DMS114 treated with DMSO at 0.1 percent for 48 hours (cell line): ENCODE data around the gene KRT76.

Experiments used
- DNase-seq: peaks from one replicate; lab custom pipeline; 2025; ENCODE audit not compliant: unreplicated experiment; lab: John Stamatoyannopoulos, UW

The KRT76 gene

GRCh38 chr12:52813203-52813819 is 36.2 kb upstream of the KRT76 start:
- DNase-seq: no peak

GRCh38 chr12:52812749-52813148 is 35.6 kb upstream of the KRT76 start:
- no peak for DNase-seq

GRCh38 chr12:52812073-52812400 is 34.9 kb upstream of the KRT76 start:
- DNase-seq: no peak

- DNase-seq: no peak
Measured at GRCh38 chr12:52811191-52812072, 34.3 kb upstream of the KRT76 start.

GRCh38 chr12:52810554-52810953 is 33.4 kb upstream of the KRT76 start:
- DNase-seq: no peak

- no peak for DNase-seq
Measured at GRCh38 chr12:52809166-52809565, 32.0 kb upstream of the KRT76 start.

GRCh38 chr12:52808573-52809160 is 31.5 kb upstream of the KRT76 start:
- DNase-seq: no peak

- DNase-seq: no peak
Measured at GRCh38 chr12:52807544-52808470, 30.7 kb upstream of the KRT76 start.

- DNase-seq: no peak
Measured at GRCh38 chr12:52806821-52807543, 29.8 kb upstream of the KRT76 start.

- no peak for DNase-seq
Measured at GRCh38 chr12:52806169-52806811, 29.1 kb upstream of the KRT76 start.

GRCh38 chr12:52805739-52806138 is 28.6 kb upstream of the KRT76 start:
- no peak for DNase-seq

GRCh38 chr12:52805000-52805399 is 27.9 kb upstream of the KRT76 start:
- no peak for DNase-seq

GRCh38 chr12:52802442-52802841 is 25.3 kb upstream of the KRT76 start:
- no peak for DNase-seq

- DNase-seq: no peak
Measured at GRCh38 chr12:52801773-52802172, 24.6 kb upstream of the KRT76 start.

- DNase-seq: no peak
Measured at GRCh38 chr12:52800259-52800917, 23.2 kb upstream of the KRT76 start.

- no peak for DNase-seq
Measured at GRCh38 chr12:52799505-52800211, 22.5 kb upstream of the KRT76 start.

GRCh38 chr12:52798671-52799504 is 21.7 kb upstream of the KRT76 start:
- no peak for DNase-seq
